B cell (primary cell): ENCODE data around the gene SPATA12. TPM values are rescaled to one million over a fixed set of nuclear protein-coding genes. Genes with fewer than 3 reads are reported as not detected.

Experiments used
- ATAC-seq: fragments of 200-7000 bp; cut with Tn5 transposase; one replicate; pipeline ENCODE4 v1.10.0; 2021; ENCODE audit warnings: low read depth, mild to moderate bottlenecking, moderate number of reproducible peaks, moderate library complexity
- CTCF ChIA-PET: fragments of 350-600 bp; sonication (Branson Sonifier 250); formaldehyde crosslinking; loops from one replicate; lab custom pipeline; 2021; ENCODE audit warnings: antibody characterized with exemption, inconsistent platforms; lab: Charles Lee
- POLR2A ChIA-PET: fragments of 350-600 bp; sonication (Branson Sonifier 250); formaldehyde crosslinking; loops from one replicate; lab custom pipeline; 2021; ENCODE audit warnings: antibody characterized with exemption; lab: Charles Lee
- DNase-seq: peaks from one replicate; pipeline ENCODE4 v3.0.0; 2013
- H2AFZ ChIP-seq: 2 replicates; pipeline ENCODE4 v1.6.1; 2012; ENCODE audit warnings: mild to moderate bottlenecking, low read depth, low read length; ENCODE audit not compliant: insufficient read depth, poor library complexity, severe bottlenecking
- H3K27ac ChIP-seq, 2 donors: 1 replicate in 1 of 2; 2 replicates in 1 of 2; pipeline ENCODE4 v1.5.1; 2012 to 2013; ENCODE audit warnings: low read length in 2 of 2, mild to moderate bottlenecking in 2 of 2, moderate library complexity in 1 of 2
- H3K27me3 ChIP-seq, 4 experiments: fragments of 200-600 bp in 1 of 4; sonication (generic) in 1 of 4; replicated peaks in 1 of 4; 1 replicate in 2 of 4; 2 replicates in 2 of 4; pipeline versions ENCODE4 v1.6.1 to v1.7.0; 2013 to 2016; ENCODE audit warnings: low read length in 3 of 4, mild to moderate bottlenecking in 2 of 4, mixed read lengths in 1 of 4, moderate library complexity in 1 of 4; ENCODE audit not compliant: insufficient read depth in 4 of 4, control insufficient read depth in 3 of 4; ENCODE audit errors: control extremely low read depth in 1 of 4
- H3K36me3 ChIP-seq, 2 experiments: replicated peaks in 1 of 2; 1 replicate in 1 of 2; 2 replicates in 1 of 2; pipeline versions ENCODE4 v1.6.1 to v1.7.1; 2013; ENCODE audit warnings: low read length in 1 of 2; ENCODE audit not compliant: insufficient read depth in 2 of 2, control insufficient read depth in 1 of 2; ENCODE audit errors: control extremely low read depth in 1 of 2, extremely low read depth in 1 of 2
- H3K4me1 ChIP-seq, 2 donors: fragments of 200-600 bp in 1 of 2; sonication (generic) in 1 of 2; 1 replicate in 1 of 2; 2 replicates in 1 of 2; pipeline versions ENCODE4 v1.5.1 to v1.6.1; 2013 to 2017; ENCODE audit warnings: low read length in 2 of 2; ENCODE audit not compliant: control insufficient read depth in 2 of 2, insufficient read depth in 2 of 2
- H3K4me2 ChIP-seq: replicated peaks from 2 replicates; pipeline ENCODE3; 2012; ENCODE audit warnings: mild to moderate bottlenecking, low read depth, low read length; ENCODE audit not compliant: poor library complexity, severe bottlenecking
- H3K4me3 ChIP-seq, 5 experiments: fragments of 200-600 bp in 1 of 5; sonication (generic) in 1 of 5; 1 replicate in 3 of 5; 2 replicates in 2 of 5; pipeline versions ENCODE4 v1.5.1 to v1.7.0; 2011 to 2016; ENCODE audit warnings: low read length in 4 of 5, mild to moderate bottlenecking in 4 of 5, low read depth in 2 of 5, control low read depth in 1 of 5, moderate library complexity in 1 of 5; ENCODE audit not compliant: insufficient read depth in 1 of 5; ENCODE audit errors: control extremely low read depth in 1 of 5, extremely low read depth in 1 of 5
- H3K79me2 ChIP-seq: fragments of 200-600 bp; sonication (generic); one replicate; pipeline ENCODE4 v1.6.0; 2016; ENCODE audit warnings: low read length; ENCODE audit not compliant: control insufficient read depth, insufficient read depth
- H3K9ac ChIP-seq: fragments of 200-600 bp; sonication (generic); 2 replicates; pipeline ENCODE4 v1.6.1; 2017; ENCODE audit warnings: mild to moderate bottlenecking, low read length, moderate library complexity
- H3K9me3 ChIP-seq, 3 donors: one replicate each; pipeline versions ENCODE4 v1.6.1 to v1.7.1; 2013; ENCODE audit warnings: low read length in 2 of 3; ENCODE audit not compliant: control insufficient read depth in 2 of 3, insufficient read depth in 1 of 3; ENCODE audit errors: control extremely low read depth in 1 of 3
- H4K20me1 ChIP-seq: 2 replicates; pipeline ENCODE4 v1.6.0; 2012; ENCODE audit warnings: mild to moderate bottlenecking, low read length; ENCODE audit not compliant: insufficient read depth, control insufficient read depth, poor library complexity, severe bottlenecking
- H3K27ac Mint-ChIP-seq: one replicate; pipeline ENCODE4 v1.8.0; 2021; ENCODE audit warnings: mixed read lengths
- H3K27me3 Mint-ChIP-seq: one replicate; pipeline ENCODE4 v1.8.0; 2021; ENCODE audit warnings: mixed read lengths
- H3K4me1 Mint-ChIP-seq: one replicate; pipeline ENCODE4 v1.8.0; 2021; ENCODE audit warnings: mixed read lengths
- H3K4me3 Mint-ChIP-seq: one replicate; pipeline ENCODE4 v1.8.0; 2021; ENCODE audit warnings: mixed read lengths
- H3K9me3 Mint-ChIP-seq: one replicate; pipeline ENCODE4 v1.8.0; 2022; ENCODE audit warnings: mixed read lengths; ENCODE audit not compliant: insufficient read depth
- EZH2 ChIP-seq: IDR thresholded peaks from 2 replicates; pipeline ENCODE4 v1.6.1; 2012; ENCODE audit warnings: borderline replicate concordance, low read depth, mild to moderate bottlenecking, moderate library complexity, low read length; ENCODE audit not compliant: insufficient read depth, poor library complexity, severe bottlenecking
- WGBS: methylation state at CpG from one replicate; pipeline ENCODE4 v1.1.5; 2013; ENCODE audit warnings: missing lambda C conversion rate; ENCODE audit not compliant: insufficient coverage; 5-methylcytosine and 5-hydroxymethylcytosine counted together
- intact Hi-C: fragments of 100-400 bp; cut with micrococcal nuclease; formaldehyde crosslinking; loops from one replicate; pipeline ENCODE4 v1.10.0; 2022
- polyA plus RNA-seq: library from polyadenylated mRNA; depleted of rRNA; stranded (reverse); fragments of >200 nt; gene quantifications from 2 replicates; pipeline ENCODE4 v1.2.3, GENCODE V29; 2012
- total RNA-seq, 2 donors: library from RNA; stranded (reverse); fragments of 120-200 nt in 1 of 2; gene quantifications; 1 replicate in 1 of 2; 2 replicates in 1 of 2; pipeline versions ENCODE4 v1.2.3 to v1.2.4, GENCODE V29; 2013 to 2022
- TF ChIP-seq, protein P1 (sequence below): fragments of 200-600 bp; IDR thresholded peaks from one replicate; pipeline ENCODE4 v1.8.0; 2022; ENCODE audit warnings: antibody characterized with exemption, mild to moderate bottlenecking

The SPATA12 gene
- total and polyA plus RNA-seq, 2 donors (not counting 1 experiment from before 2014, with no cell fraction given): not detected

DNA sequence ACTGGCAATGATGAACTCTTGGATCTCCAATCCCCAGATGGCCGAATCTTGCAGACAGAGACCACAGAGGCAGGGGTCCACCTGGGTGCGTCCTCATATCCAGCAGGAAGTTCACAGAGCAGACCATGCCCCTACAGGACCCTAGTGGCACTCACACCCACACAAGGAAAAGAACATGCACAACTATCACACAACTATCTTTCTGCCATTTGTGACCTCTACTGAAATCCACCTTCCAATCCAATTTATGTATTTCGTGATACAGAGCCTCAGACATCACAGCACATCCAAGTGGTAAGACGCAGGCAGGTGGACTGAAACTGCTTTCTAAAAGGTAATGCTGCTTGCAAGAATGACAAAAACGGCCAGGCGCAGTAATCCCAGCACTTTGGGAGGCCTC, 44.6 kb upstream of the SPATA12 start:
- Mint-ChIP-seq H3K4me1 (peaks cover 22% of the 10 kb centered on the region), H3K27me3 (peaks cover 6% of the 10 kb centered on the region), H3K27ac (no peak overlapping the region), H3K4me3 (no peak overlapping the region), H3K9me3 (no peaks in the 10 kb centered on the region)
- intact Hi-C loops: no loop called here
- Histone ChIP-seq H3K27ac (no peak overlapping the region), H2AFZ (no peak overlapping the region), H4K20me1 (no peaks in the 10 kb centered on the region), H3K9me3 (peaks cover 0 to 14% (median 0%) of the 10 kb centered on the region in 3 donors), H3K4me1 (peaks cover 10 to 27% of the 10 kb centered on the region in 2 donors), H3K27me3 (no peaks in the 10 kb centered on the region), H3K79me2 (no peaks in the 10 kb centered on the region), H3K9ac (no peak overlapping the region), H3K36me3 (no peaks in the 10 kb centered on the region), H3K4me2 (no peak overlapping the region), H3K4me3 (no peak overlapping the region)
- ATAC-seq (no peak), DNase-seq (no peak)
- CTCF ChIA-PET: no interaction called here
- TF ChIP-seq, protein P1, sequence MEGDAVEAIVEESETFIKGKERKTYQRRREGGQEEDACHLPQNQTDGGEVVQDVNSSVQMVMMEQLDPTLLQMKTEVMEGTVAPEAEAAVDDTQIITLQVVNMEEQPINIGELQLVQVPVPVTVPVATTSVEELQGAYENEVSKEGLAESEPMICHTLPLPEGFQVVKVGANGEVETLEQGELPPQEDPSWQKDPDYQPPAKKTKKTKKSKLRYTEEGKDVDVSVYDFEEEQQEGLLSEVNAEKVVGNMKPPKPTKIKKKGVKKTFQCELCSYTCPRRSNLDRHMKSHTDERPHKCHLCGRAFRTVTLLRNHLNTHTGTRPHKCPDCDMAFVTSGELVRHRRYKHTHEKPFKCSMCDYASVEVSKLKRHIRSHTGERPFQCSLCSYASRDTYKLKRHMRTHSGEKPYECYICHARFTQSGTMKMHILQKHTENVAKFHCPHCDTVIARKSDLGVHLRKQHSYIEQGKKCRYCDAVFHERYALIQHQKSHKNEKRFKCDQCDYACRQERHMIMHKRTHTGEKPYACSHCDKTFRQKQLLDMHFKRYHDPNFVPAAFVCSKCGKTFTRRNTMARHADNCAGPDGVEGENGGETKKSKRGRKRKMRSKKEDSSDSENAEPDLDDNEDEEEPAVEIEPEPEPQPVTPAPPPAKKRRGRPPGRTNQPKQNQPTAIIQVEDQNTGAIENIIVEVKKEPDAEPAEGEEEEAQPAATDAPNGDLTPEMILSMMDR: no peak
- no peak for TF ChIP-seq EZH2
- POLR2A ChIA-PET: no interaction called here
- 96% methylated on average over 4 of the region's 6 CpGs for WGBS

DNA sequence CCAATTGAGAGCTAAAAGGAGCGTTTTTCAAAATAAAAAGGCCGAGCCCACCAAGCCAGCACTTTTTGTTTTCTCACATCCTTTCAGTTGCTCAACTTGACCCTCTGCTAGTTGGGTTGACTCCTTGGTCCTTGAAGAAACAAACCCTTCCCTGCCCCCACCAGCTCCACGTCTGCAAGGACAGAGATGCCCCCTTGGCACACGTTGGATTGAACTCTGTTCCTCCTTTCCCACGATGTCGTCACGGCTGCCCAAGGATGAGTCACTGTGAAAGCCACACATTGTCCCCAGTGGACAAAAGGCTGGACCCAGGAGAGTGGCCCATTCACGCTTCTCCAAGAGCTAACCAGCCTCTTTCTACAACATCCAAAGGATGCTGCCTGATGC, 43.0 kb upstream of the SPATA12 start:
- H3K79me2 ChIP-seq: no peaks in the 10 kb centered on the region
- ChIA-PET CTCF (interaction anchor here (4.3 kb wide), 1 partner anchor 21 kb away, joined by 18 read pairs; no protein-coding TSS in a partner anchor), POLR2A (no interaction called here)
- Mint-ChIP-seq H3K4me1 (peaks cover 22% of the 10 kb centered on the region), H3K9me3 (no peaks in the 10 kb centered on the region), H3K4me3 (no peak overlapping the region), H3K27me3 (peaks cover 6% of the 10 kb centered on the region), H3K27ac (no peak overlapping the region)
- no peak overlapping the region for H3K9ac ChIP-seq
- ATAC-seq: no peak
- TF ChIP-seq, protein P1: no peak
- TF ChIP-seq EZH2: no peak
- H4K20me1 ChIP-seq: no peaks in the 10 kb centered on the region
- H3K27me3 ChIP-seq: no peaks in the 10 kb centered on the region
- DNase-seq: no peak
- no peak overlapping the region for H2AFZ ChIP-seq
- no peaks in the 10 kb centered on the region for H3K36me3 ChIP-seq
- H3K4me2 ChIP-seq: no peak overlapping the region
- 75% methylated on average over 7 of the region's 8 CpGs for WGBS
- H3K9me3 ChIP-seq: peaks cover 0 to 14% (median 0%) of the 10 kb centered on the region in 3 donors
- H3K27ac ChIP-seq: no peak overlapping the region
- intact Hi-C loops: no loop called here
- H3K4me3 ChIP-seq: no peak overlapping the region
- H3K4me1 ChIP-seq: peaks cover 10 to 27% of the 10 kb centered on the region in 2 donors
